IPS-20b (cell line): ENCODE measurements around the gene CASP6.

Experiments
- H3K27ac ChIP-seq: one replicate; pipeline ENCODE4 v1.5.1; 2013; ENCODE audit warnings: low read length
- H3K27me3 ChIP-seq: 2 replicates; pipeline ENCODE4 v1.6.1; 2013; ENCODE audit warnings: mild to moderate bottlenecking, low read length, inconsistent platforms; ENCODE audit not compliant: insufficient read depth
- H3K36me3 ChIP-seq: 2 replicates; pipeline ENCODE4 v1.6.1; 2013; ENCODE audit warnings: low read depth, mild to moderate bottlenecking, inconsistent platforms, low read length, moderate library complexity; ENCODE audit not compliant: insufficient read depth
- H3K4me1 ChIP-seq: 2 replicates; pipeline ENCODE4 v1.6.1; 2013; ENCODE audit warnings: mild to moderate bottlenecking, control low read depth, inconsistent platforms, low read length, moderate library complexity; ENCODE audit not compliant: insufficient read depth
- H3K4me3 ChIP-seq: 2 replicates; pipeline ENCODE4 v1.5.1; 2013; ENCODE audit warnings: mild to moderate bottlenecking, low read length, inconsistent platforms
- H3K9ac ChIP-seq: 2 replicates; pipeline ENCODE4 v1.6.1; 2013; ENCODE audit warnings: low read depth, mild to moderate bottlenecking, inconsistent platforms, low read length, moderate library complexity
- H3K9me3 ChIP-seq: 2 replicates; pipeline ENCODE4 v1.6.1; 2013; ENCODE audit warnings: mild to moderate bottlenecking, low read depth, low read length, inconsistent platforms; ENCODE audit not compliant: insufficient read depth

The CASP6 gene

DNA sequence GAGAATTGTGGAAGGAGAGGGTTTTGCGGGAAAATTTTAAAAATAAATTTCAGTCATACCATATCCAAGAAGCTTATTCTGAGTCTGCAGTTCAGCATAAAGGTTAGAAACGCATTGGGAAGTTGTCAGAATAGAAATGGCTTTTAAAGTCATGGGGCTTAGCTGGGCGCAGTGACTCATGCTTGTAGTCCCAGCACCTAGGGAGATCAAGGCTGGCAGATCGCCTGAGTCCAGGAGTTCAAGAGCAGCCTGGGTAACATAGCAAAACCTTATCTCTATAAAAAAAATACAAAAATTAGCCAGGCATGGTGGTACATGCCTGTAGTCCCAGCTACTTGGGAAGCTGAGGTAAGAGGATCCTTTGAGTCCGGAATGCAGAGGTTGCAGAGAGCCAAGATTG is 30.5 kb upstream of the CASP6 start:
- no peaks in the 10 kb centered on the region for H3K4me1 ChIP-seq
- no peaks in the 10 kb centered on the region for H3K36me3 ChIP-seq
- H3K4me3 ChIP-seq: no peak overlapping the region
- H3K27ac ChIP-seq: no peak overlapping the region
- H3K9me3 ChIP-seq: no peaks in the 10 kb centered on the region
- H3K27me3 ChIP-seq: peaks cover 5% of the 10 kb centered on the region; the same call in 1 of the 2 replicates
- H3K9ac ChIP-seq: no peak overlapping the region

DNA sequence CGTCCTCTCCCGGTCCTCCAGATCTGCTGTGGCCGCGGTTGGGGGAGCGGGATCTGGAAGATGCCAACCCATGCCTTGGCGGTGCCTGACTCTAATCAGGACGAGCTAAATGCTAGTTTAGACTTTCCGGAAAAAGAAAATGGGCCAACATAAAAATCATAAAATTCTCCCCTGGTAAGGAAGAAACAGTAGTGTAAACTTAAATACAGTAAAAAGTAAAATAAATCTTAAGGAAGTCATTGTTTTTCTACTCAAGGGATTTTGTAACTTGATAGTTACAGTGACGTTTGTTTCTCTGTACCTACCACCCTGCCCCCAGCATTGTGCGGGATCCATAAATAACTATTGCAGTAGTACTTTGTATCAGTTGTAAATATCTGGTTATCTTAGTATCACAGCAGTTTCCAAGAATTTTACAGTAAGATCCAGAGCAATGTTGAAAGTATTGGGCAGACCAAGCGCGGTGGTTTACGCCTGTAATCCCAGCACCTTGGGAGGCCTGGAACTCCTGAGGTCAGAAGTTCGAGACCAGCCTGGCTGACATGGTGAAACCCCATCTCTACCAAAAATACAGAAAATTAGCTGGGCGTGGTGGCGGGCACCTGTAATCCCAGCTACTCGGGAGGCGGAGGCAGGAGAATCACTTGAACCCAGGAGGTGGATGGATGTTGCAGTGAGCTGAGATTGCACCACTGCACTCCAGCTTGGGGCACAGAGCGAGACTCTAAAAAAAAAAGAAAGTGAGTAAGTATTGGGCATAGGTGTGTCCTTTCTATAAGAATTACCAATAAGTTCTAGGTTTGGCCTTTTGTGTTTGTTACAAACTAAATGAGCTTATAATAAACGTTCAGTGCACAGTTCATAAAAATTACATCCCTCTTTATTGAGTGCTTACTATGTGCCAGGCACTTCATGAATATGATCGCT is 27.6 kb upstream of the CASP6 start:
- Histone ChIP-seq H3K9me3 (no peaks in the 10 kb centered on the region), H3K4me3 (peak overlapping the region; percentile 97), H3K4me1 (peaks cover 6% of the 10 kb centered on the region; the same call in 1 of the 2 replicates), H3K27me3 (peaks cover 5% of the 10 kb centered on the region; the same call in 1 of the 2 replicates), H3K9ac (peak overlapping the region; percentile 90; the same call in 1 of the 2 replicates), H3K27ac (peak overlapping the region; percentile 90), H3K36me3 (no peaks in the 10 kb centered on the region; the same call in 1 of the 2 replicates)

DNA sequence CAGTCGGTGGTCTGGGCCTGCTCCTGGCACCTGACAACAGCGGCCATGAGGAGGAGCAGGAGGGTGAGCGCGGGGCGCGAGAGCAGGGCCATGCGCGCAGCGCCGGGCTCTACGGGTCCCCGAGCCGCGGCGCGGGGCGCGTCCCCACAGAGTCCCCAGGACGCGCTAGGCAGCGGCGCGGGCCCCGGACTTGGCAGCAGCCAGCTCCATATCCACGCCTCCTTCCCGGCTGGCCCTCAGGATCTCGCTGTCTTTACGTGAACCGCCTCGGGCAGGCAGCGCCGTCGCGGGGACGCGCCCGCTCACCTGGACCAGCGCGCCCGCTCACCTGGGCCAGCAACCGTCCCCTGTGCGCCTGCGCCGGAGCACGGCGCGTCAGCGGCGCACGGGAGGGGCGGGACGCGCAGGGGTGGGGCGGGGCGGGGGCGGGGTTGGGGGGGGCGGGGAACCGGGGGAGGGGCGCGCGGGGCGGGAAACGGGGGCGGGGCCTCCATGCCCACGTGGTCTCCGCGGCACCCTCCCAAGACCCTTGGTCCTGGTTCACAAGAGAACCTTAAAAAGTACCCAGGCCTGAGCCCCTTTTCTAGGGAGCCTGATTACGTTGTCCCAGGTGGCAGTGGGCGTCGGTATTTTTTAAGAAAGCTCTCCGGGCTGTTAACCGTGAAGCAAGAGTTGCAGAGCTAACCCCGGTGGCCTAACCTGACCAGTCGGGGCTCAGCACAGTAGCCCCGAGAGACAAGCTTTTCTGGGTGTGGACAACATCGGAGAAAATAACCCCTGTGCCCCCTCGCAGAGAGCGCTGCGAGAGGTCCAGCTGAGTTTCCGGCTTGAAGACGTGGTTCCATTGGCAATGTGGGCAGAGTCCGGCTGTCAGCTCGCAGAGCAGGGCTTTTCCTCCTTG is 26.7 kb upstream of the CASP6 start, which contains the start of gene PLA2G12A:
Gene PLA2G12A (minus strand): TSS at position 353 of the 901 bp plus-strand sequence. CDS start 261 bp downstream, at position 92.
- peak within 1 kb of the TSS; percentile 90 for H3K27ac ChIP-seq
- H3K9ac ChIP-seq: peak within 1 kb of the TSS; percentile 90; the same call in 1 of the 2 replicates
- peaks cover 6% of the 10 kb centered on the region; the same call in 1 of the 2 replicates for H3K4me1 ChIP-seq
- peaks cover 4% of the 10 kb centered on the region; the same call in 1 of the 2 replicates for H3K36me3 ChIP-seq
- H3K9me3 ChIP-seq: no peaks in the 10 kb centered on the region
- H3K27me3 ChIP-seq: peaks cover 5% of the 10 kb centered on the region; the same call in 1 of the 2 replicates
- peak within 1 kb of the TSS; percentile 97 for H3K4me3 ChIP-seq

GRCh38 chr4:109729117-109729717 is 26.0 kb upstream of the CASP6 start:
- Histone ChIP-seq H3K4me3 (peak overlapping the region; percentile 96), H3K36me3 (peaks cover 10% of the 10 kb centered on the region; the same call in 1 of the 2 replicates), H3K4me1 (peaks cover 6% of the 10 kb centered on the region; the same call in 1 of the 2 replicates), H3K27ac (no peak overlapping the region), H3K9ac (peak overlapping the region; percentile 85; the same call in 1 of the 2 replicates), H3K27me3 (peaks cover 5% of the 10 kb centered on the region; the same call in 1 of the 2 replicates), H3K9me3 (no peaks in the 10 kb centered on the region)

GRCh38 chr4:109728385-109728784 is 25.1 kb upstream of the CASP6 start:
- peaks cover 5% of the 10 kb centered on the region; the same call in 1 of the 2 replicates for H3K27me3 ChIP-seq
- H3K9me3 ChIP-seq: no peaks in the 10 kb centered on the region
- H3K27ac ChIP-seq: no peak overlapping the region
- peaks cover 6% of the 10 kb centered on the region; the same call in 1 of the 2 replicates for H3K4me1 ChIP-seq
- peaks cover 11% of the 10 kb centered on the region; the same call in 1 of the 2 replicates for H3K36me3 ChIP-seq
- H3K9ac ChIP-seq: peak overlapping the region; percentile 85; the same call in 1 of the 2 replicates
- H3K4me3 ChIP-seq: peak overlapping the region; percentile 96

GRCh38 chr4:109723110-109723509 is 19.9 kb upstream of the CASP6 start:
- Histone ChIP-seq H3K4me1 (peaks cover 3% of the 10 kb centered on the region; the same call in 1 of the 2 replicates), H3K27ac (no peak overlapping the region), H3K9ac (no peak overlapping the region)

DNA sequence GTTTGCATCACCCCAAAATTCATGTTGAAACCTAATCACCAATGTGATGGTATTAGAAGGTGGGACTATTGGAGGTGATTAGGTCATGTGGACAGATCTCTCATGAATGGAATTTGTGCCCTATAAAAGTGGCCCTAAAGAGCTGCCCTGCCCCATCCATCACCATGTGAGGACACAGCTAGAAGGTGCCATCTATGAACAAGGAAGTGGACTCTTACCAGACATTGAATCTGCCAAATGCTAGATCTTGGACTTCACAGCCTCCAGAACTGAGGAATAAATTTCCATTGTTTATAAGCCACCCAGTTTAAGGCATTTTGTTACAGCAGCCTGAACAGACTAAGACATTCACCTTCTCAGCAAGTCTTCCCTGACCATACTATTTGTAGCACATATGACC is 19.1 kb upstream of the CASP6 start:
- Histone ChIP-seq H3K27ac (no peak overlapping the region), H3K4me3 (no peak overlapping the region), H3K27me3 (no peaks in the 10 kb centered on the region), H3K9me3 (no peaks in the 10 kb centered on the region), H3K4me1 (no peaks in the 10 kb centered on the region), H3K36me3 (peaks cover 14% of the 10 kb centered on the region; the same call in 1 of the 2 replicates), H3K9ac (no peak overlapping the region)

More at GRCh38 chr4:109723110-109723509, 19.9 kb upstream of the CASP6 start:
- peaks cover 11% of the 10 kb centered on the region; the same call in 1 of the 2 replicates for H3K36me3 ChIP-seq
- no peak overlapping the region for H3K4me3 ChIP-seq
- H3K9me3 ChIP-seq: no peaks in the 10 kb centered on the region
- no peaks in the 10 kb centered on the region for H3K27me3 ChIP-seq

GRCh38 chr4:109721033-109721432 is 17.8 kb upstream of the CASP6 start:
- Histone ChIP-seq H3K9ac (no peak overlapping the region), H3K36me3 (peaks cover 28% of the 10 kb centered on the region), H3K4me3 (no peak overlapping the region), H3K27ac (no peak overlapping the region), H3K4me1 (no peaks in the 10 kb centered on the region), H3K27me3 (no peaks in the 10 kb centered on the region), H3K9me3 (no peaks in the 10 kb centered on the region)

GRCh38 chr4:109719604-109720003 is 16.4 kb upstream of the CASP6 start:
- Histone ChIP-seq H3K36me3 (peaks cover 28% of the 10 kb centered on the region), H3K4me1 (no peaks in the 10 kb centered on the region), H3K27ac (no peak overlapping the region), H3K9ac (no peak overlapping the region), H3K9me3 (no peaks in the 10 kb centered on the region), H3K4me3 (no peak overlapping the region), H3K27me3 (no peaks in the 10 kb centered on the region)

GRCh38 chr4:109718759-109719158 is 15.5 kb upstream of the CASP6 start:
- Histone ChIP-seq H3K4me3 (no peak overlapping the region), H3K4me1 (no peaks in the 10 kb centered on the region), H3K27ac (no peak overlapping the region), H3K9me3 (no peaks in the 10 kb centered on the region), H3K36me3 (peaks cover 31% of the 10 kb centered on the region), H3K9ac (no peak overlapping the region), H3K27me3 (no peaks in the 10 kb centered on the region)

DNA sequence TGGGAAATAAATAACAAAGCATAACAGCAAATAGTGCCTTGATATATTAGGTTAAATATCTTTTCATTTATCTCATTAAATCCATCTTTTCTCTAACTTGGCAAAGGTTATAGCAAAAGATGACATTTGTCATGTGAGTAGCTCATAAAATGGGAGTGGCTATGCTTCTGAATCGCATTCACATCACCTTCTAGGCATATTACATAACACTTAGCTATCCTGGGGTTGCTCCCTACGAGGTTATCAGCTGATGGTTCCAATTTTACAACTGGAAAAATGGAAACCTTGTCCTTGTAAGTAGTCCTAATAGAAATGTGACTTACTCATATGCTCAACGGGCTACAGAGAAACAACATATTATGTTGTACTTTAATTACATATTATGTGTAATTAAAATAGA is 10.3 kb upstream of the CASP6 start:
- H3K27me3 ChIP-seq: no peaks in the 10 kb centered on the region
- H3K27ac ChIP-seq: no peak overlapping the region
- peaks cover 65% of the 10 kb centered on the region for H3K36me3 ChIP-seq
- H3K4me3 ChIP-seq: no peak overlapping the region
- H3K9ac ChIP-seq: no peak overlapping the region
- no peaks in the 10 kb centered on the region for H3K4me1 ChIP-seq
- H3K9me3 ChIP-seq: no peaks in the 10 kb centered on the region
